HG03039 (cell line): Measurements from ENCODE around the gene CMTM8.
"Not testable (repeated sequence)": the region's sequence is repeated elsewhere in the genome, so short reads cannot be mapped to it uniquely, and the experiment has no call there.

Experiments
- ATAC-seq: cut with Tn5 transposase; IDR thresholded peaks from one replicate; pipeline ENCODE4 v1.9.1; 2021; ENCODE audit warnings: mild to moderate bottlenecking, moderate library complexity; ENCODE audit not compliant: unreplicated experiment

The CMTM8 gene

GRCh38 chr3:32374788-32375595 is 136.5 kb downstream of the CMTM8 start:
- ATAC-seq = no peak

DNA sequence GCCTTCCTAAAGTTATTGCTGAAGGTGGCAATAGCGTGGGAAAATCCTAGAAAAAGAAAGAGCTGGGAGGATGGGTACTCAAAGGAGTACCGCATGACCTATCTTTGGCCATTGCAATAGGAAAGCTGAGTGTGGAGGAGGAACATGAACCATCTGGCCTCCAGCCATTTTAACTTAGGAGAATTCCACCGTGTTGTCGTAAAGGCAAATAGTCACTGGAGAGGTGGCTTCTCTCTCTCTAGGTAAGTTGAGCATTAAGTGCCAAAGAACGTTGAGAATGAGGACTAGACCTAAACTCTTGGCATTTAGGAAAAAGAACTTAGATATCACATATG is 137.1 kb downstream of the CMTM8 start:
- ATAC-seq = no peak

DNA sequence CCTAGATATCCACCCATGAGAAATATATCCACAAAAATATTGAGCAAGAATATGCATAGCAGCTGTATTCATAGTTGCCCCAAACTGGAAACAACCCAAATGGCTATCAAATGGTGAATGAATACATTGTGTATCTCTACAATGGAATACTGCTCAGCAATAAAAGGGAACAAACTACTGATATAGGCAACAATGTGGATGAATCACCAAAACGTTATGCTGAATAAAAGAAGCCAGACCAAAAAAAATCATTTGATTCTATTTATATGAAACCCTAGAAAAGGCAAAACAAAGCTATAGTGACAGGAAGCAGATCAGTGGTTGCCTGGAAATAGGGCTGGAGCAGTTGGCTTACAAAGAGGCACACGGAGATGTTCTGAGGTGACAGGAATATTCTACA is 137.6 kb downstream of the CMTM8 start:
- ATAC-seq = no peak

- no peak for ATAC-seq
Observed at GRCh38 chr3:32379831-32380500, 141.5 kb downstream of the CMTM8 start.

GRCh38 chr3:32381922-32382321 is 143.4 kb downstream of the CMTM8 start:
- ATAC-seq = no peak

DNA sequence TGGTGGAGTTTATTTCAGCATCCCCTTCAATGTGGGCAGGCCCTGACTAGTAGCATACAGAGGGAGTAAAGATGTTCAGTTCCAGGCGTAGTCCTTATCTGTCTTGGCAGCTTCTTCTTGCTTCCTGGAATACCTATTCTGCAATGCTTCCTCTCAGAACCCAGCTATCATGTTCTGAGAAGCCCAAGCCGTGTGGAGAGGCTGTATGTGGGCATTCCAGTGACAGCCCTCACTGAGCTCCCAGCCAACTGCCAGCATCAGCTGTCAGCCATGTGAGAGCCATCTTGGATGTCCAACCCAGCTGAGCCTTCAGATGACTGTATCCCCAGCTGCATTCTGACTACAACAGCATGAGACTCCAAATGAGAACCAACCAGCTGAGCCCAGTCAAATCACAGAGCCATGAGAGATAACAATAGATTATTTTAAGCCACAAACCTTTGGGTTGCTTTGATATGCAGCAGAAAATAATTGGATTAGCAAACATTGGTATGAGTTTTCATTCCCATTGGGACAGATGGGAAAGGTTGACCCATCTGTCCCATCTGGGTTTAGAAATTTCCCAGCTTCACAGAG is 144.7 kb downstream of the CMTM8 start:
- ATAC-seq = no peak

- no peak for ATAC-seq
Observed at GRCh38 chr3:32384938-32385337, 146.5 kb downstream of the CMTM8 start.

GRCh38 chr3:32387512-32387911 is 149.0 kb downstream of the CMTM8 start:
- ATAC-seq = no peak

DNA sequence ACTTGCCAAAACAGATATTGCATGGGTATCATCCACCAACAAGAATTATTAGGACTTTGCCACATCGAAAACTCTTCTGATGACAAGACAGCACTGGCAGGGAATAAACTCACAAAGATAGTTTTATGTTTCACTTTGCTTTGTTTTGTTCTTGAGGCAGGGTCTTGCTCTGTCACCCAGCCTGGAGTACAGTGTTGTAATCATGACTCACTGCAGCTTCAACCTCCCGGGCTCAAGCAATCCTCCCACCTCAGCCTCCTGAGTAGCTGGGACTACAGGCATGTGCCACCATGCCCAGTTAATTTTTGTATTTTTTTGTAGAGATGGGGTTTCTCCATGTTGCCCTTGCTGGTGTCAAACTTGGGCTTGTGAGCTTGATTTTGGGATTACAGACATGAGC is 151.1 kb downstream of the CMTM8 start:
- ATAC-seq = not testable (repeated sequence)

DNA sequence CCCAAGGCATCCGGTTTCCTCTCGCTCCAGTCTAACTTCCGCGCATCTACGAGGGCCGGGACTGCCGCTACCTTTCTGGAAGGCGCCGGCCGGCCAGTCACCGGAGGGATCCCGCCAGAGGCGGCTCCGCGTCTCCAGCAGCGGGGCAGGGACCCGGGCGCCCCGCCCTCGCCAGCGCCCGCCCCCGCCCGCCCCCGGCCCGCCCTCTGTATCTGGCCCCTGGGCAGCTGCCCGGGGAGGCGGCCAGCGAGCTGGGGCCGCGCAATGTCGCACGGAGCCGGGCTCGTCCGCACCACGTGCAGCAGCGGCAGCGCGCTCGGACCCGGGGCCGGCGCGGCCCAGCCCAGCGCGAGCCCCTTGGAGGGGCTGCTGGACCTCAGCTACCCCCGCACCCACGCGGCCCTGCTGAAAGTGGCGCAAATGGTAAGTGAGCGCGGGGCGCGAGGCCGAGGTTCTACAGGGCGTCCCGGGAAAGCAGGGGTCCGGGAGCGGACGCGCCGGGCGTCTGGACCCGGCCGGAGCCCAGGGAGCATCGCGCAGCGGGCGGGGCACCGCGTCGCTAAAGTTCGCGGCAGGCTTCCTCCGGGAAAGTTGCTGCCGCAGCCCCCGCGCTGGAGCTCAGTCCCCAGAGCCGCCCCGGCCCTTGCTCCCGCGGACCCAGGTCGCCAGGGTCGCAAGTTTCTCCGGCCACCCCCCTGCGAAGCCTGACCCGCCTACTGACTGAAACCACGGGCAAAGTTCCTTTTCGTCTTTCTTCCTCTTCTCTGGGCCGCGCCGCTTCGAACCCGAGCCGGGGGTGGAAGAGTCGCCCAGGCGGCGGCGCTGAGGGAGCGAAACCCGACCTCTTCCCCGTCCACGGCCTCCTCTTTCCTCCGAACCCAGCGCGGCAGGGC is 153.4 kb downstream of the CMTM8 start, which contains the start of gene CMTM7:
Gene CMTM7 (plus strand): TSS at position 211 of the 893 bp plus-strand sequence. CDS start 54 bp downstream, at position 265.
- ATAC-seq = no peak

GRCh38 chr3:32392536-32393302 is 154.2 kb downstream of the CMTM8 start:
- ATAC-seq = no peak

DNA sequence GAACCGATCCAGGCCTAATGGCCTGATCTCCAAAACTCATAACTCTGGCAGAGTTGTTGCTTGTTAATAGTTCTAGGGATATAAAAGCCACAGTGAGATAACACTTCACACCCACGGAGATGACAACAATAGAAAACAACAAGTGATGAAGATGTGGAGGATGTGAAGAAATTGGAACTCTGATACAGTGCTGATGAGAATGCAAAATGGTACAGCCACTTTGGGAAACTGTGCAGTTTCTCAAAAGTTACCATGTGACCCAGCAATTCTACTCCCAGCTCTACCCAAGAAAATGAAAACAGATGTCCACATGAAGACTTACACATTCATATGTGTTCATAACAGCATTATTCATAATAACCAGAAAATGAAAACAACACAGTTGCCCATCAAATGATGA is 157.0 kb downstream of the CMTM8 start:
- no peak for ATAC-seq

- no peak for ATAC-seq
Observed at GRCh38 chr3:32397941-32398340, 159.5 kb downstream of the CMTM8 start.

DNA sequence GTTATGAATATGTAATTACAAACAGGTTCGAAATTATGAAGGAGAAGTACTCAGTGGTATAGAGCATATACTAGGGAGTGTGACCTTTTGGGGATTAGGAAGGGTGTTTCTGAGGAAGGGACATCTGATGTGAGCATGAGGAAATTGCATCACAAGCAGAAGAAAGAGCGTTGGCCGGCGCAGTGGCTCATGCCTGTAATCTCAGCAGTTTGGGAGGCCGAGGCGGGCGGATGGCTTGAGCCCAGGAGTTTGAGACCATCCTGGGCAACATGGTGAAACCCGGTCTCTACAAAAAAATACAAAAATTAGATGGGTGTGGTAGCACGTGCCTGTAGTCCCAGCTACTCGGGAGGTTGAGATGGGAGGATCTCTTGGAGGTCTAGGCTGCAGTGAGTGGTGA is 160.1 kb downstream of the CMTM8 start:
- ATAC-seq = no peak

DNA sequence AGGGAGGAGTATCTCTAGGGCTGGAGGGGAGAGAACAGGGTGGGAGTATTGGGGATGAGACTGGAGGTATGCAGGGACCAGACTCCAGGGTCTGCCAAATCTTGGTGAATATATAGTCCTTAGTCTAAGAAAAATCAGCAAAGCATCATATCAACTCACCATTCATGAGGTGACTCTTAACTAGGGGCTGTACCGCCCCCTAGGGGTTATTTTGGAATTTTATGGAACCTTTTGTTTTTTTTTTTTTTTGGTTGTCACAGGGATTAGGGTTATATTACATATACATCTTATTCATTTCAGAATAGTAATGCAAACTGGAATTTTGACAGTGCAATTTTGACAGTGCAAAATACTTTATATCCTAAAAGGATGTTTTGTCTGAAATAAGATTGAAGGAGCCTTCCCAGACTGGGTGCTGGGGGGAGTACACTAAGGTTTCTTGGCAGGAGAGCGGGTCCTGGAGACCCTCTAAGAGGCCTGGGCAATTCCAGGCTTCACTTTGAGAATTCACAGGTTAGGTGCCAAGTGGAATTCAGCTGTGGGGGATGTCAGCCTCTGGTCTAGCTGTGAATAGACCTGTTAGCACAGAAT is 160.6 kb downstream of the CMTM8 start:
- no peak for ATAC-seq

DNA sequence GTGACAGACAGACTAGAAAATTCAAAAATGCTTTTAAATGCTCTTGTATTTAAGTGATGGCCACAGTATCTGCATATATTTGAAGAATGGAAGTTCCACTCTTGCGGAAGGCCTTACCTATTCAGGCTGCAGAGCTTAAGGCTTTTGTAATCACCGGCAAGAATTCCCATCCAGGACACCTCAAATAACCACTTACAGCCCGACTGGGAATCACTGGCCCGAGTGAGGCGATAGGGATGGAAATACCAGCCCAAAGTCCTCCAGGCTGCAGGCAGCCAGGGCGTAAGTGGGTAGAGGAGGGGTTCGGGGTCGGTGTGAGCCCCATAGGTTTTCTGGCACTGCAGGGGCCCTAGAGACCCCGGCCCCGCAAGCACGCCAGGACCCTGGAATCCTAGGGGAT is 162.6 kb downstream of the CMTM8 start:
- ATAC-seq = peak; percentile 11

GRCh38 chr3:32401556-32402081 is 163.1 kb downstream of the CMTM8 start:
- ATAC-seq = peak; percentile 49

DNA sequence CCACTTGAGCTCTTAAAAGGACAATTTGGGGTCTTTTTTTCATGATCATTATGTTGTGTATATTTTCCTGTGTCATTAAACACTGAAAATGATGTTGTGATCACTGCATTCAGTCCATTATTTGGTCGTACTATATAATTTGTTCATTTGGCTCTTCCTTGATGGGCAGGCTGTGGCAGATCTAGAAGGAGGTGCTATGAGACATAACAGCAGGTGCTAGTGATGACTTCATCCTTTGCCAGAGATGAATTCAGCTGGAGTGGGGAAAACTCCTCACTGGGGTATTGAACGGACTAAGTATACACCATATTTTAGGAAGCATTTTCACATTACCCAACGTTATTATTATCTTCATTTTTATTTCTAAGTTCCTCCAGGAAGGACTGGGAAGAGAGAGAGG is 165.2 kb downstream of the CMTM8 start:
- no peak for ATAC-seq

DNA sequence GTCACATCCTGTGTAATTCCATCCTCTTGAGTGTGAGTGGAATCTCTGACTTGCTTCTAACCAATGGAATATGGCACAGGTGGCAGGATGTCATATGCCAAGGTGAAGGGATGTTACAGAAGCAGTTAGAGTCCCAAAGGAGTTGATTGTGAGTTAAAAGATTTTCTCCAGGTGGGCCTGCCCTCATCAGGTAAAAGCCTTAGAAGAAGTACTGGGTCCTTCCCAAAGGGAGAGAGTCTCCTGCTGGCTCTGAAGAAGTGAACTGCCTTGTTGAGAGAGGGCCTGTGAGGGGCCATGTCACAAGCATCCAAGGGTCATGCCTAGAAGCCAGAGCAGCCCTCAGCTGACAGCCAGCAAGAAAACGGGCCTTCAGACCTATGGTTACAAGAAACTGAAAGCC is 166.2 kb downstream of the CMTM8 start:
- no peak for ATAC-seq

- ATAC-seq = no peak
Observed at GRCh38 chr3:32405155-32405554, 166.7 kb downstream of the CMTM8 start.
